ENCODE results near the gene TRPV6. TPM values are rescaled to one million over a fixed set of nuclear protein-coding genes. Genes with fewer than 3 reads are reported as not detected.

Gene TRPV6
- total RNA-seq, 1 experiment from 2014 or later = not detected

- ChIA-PET POLR2A (ENCODE audit: low non-redundant PET) (no interaction called here), CTCF (no interaction called here)
These were observed 47.5 kb upstream of the TRPV6 start for GRCh38 chr7:142933092-142933475.

GRCh38 chr7:142932386-142933091, 47.0 kb upstream of the TRPV6 start:
- TF ChIP-seq CTCF (conservative IDR thresholded peaks at IDR 0.05; ENCODE audit: low read depth, low read length) = no peak
- TF ChIP-seq EZH2 (IDR thresholded peaks at IDR 0.05; ENCODE audit: borderline replicate concordance, low read depth, low read length, poor library complexity, severe bottlenecking) = no peak
- intact Hi-C loops (cut with micrococcal nuclease; ENCODE audit: unreplicated experiment) = no loop called here
- POLR2A ChIA-PET (ENCODE audit: low non-redundant PET) = no interaction called here
- Histone ChIP-seq H3K9me3 (ENCODE audit: low read depth, low read length, poor library complexity, severe bottlenecking) (no peaks in the 10 kb centered on the region), H3K27me3 (replicated peaks; ENCODE audit: insufficient read depth, low read depth, low read length, poor library complexity) (peaks cover 4% of the 10 kb centered on the region), H3K27ac (ENCODE audit: low read depth, low read length, poor library complexity, severe bottlenecking) (no peak overlapping the region), H3K4me1 (ENCODE audit: insufficient read depth, low read length, poor library complexity, severe bottlenecking) (no peaks in the 10 kb centered on the region), H3K36me3 (ENCODE audit: insufficient read depth, low read length, poor library complexity, severe bottlenecking) (no peaks in the 10 kb centered on the region), H3K4me3 (ENCODE audit: low read depth, low read length, poor library complexity, severe bottlenecking) (no peak overlapping the region)
- CTCF ChIA-PET = no interaction called here
- DNase-seq (ENCODE audit: low spot score) = no peak
- no TSS peak for BruUV-seq (replicated peaks)

More at GRCh38 chr7:142933092-142933475, 47.5 kb upstream of the TRPV6 start:
- Histone ChIP-seq H3K36me3 (ENCODE audit: insufficient read depth, low read length, poor library complexity, severe bottlenecking) (no peaks in the 10 kb centered on the region), H3K27ac (ENCODE audit: low read depth, low read length, poor library complexity, severe bottlenecking) (no peak overlapping the region), H3K27me3 (replicated peaks; ENCODE audit: insufficient read depth, low read depth, low read length, poor library complexity) (peaks cover 4% of the 10 kb centered on the region), H3K4me1 (ENCODE audit: insufficient read depth, low read length, poor library complexity, severe bottlenecking) (no peaks in the 10 kb centered on the region), H3K4me3 (ENCODE audit: low read depth, low read length, poor library complexity, severe bottlenecking) (no peak overlapping the region), H3K9me3 (ENCODE audit: low read depth, low read length, poor library complexity, severe bottlenecking) (no peaks in the 10 kb centered on the region)
- intact Hi-C loops (cut with micrococcal nuclease; ENCODE audit: unreplicated experiment) = no loop called here
- DNase-seq (ENCODE audit: low spot score) = no peak
- no peak for TF ChIP-seq EZH2 (IDR thresholded peaks at IDR 0.05; ENCODE audit: borderline replicate concordance, low read depth, low read length, poor library complexity, severe bottlenecking)
- TF ChIP-seq CTCF (conservative IDR thresholded peaks at IDR 0.05; ENCODE audit: low read depth, low read length) = no peak
- no TSS peak for BruUV-seq (replicated peaks)

- Histone ChIP-seq H3K4me1 (ENCODE audit: insufficient read depth, low read length, poor library complexity, severe bottlenecking) (no peaks in the 10 kb centered on the region), H3K9me3 (ENCODE audit: low read depth, low read length, poor library complexity, severe bottlenecking) (no peaks in the 10 kb centered on the region), H3K4me3 (ENCODE audit: low read depth, low read length, poor library complexity, severe bottlenecking) (no peak overlapping the region), H3K36me3 (ENCODE audit: insufficient read depth, low read length, poor library complexity, severe bottlenecking) (no peaks in the 10 kb centered on the region), H3K27ac (ENCODE audit: low read depth, low read length, poor library complexity, severe bottlenecking) (no peak overlapping the region), H3K27me3 (replicated peaks; ENCODE audit: insufficient read depth, low read depth, low read length, poor library complexity) (peaks cover 4% of the 10 kb centered on the region)
- intact Hi-C loops (cut with micrococcal nuclease; ENCODE audit: unreplicated experiment) = no loop called here
- TF ChIP-seq CTCF (conservative IDR thresholded peaks at IDR 0.05; ENCODE audit: low read depth, low read length) (no peak), EZH2 (IDR thresholded peaks at IDR 0.05; ENCODE audit: borderline replicate concordance, low read depth, low read length, poor library complexity, severe bottlenecking) (no peak)
- ChIA-PET POLR2A (ENCODE audit: low non-redundant PET) (no interaction called here), CTCF (no interaction called here)
- no TSS peak for BruUV-seq (replicated peaks)
- no peak for DNase-seq (ENCODE audit: low spot score)
These were observed 44.7 kb upstream of the TRPV6 start for GRCh38 chr7:142930126-142930730.

Measured in A673 (cell line).